GM20000 (cell line): ENCODE measurements around the gene SIGLEC1.
A peak's percentile ranks its signal among the peaks of the same experiment; 100 is the strongest.

Experiments
- DNase-seq: peaks from one replicate; pipeline ENCODE4 v3.0.0; 2012; ENCODE audit warnings: low spot score
- CTCF ChIP-seq: IDR thresholded peaks from 2 replicates; pipeline ENCODE4 v1.5.1; 2012; ENCODE audit warnings: mild to moderate bottlenecking, control low read depth; ENCODE audit errors: extremely low read depth, missing control alignments

The SIGLEC1 gene

GRCh38 chr20:3744806-3745685 lies 32.6 kb upstream of the SIGLEC1 start:
- TF ChIP-seq CTCF = no peak
- peak; percentile 69 for DNase-seq

DNA sequence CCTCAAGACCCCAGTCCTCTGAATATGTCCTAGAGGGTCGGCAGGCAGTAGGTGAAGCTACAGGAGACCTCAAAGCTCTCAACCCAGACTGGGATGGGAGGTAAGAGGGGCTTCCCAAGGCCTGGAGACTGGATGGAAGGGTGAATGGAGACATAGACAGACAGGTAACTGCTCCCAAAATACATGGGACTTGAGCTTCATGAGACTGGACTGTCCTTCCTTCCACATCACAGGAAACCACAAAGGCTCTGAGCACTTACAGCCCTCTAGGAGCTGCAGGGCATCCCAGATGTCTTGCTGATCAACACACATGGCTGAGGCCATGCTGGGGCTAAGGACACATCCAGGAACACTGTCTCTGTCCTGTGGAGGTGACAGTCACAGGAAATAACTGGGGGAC lies 31.6 kb upstream of the SIGLEC1 start:
- DNase-seq = no peak
- TF ChIP-seq CTCF = no peak

- no peak for TF ChIP-seq CTCF
- DNase-seq = no peak
Measured at GRCh38 chr20:3743251-3743650, 30.9 kb upstream of the SIGLEC1 start.

- no peak for DNase-seq
- TF ChIP-seq CTCF = no peak
Measured at GRCh38 chr20:3741836-3742458, 29.5 kb upstream of the SIGLEC1 start.

GRCh38 chr20:3740615-3741301 lies 28.4 kb upstream of the SIGLEC1 start:
- TF ChIP-seq CTCF = no peak
- no peak for DNase-seq

DNA sequence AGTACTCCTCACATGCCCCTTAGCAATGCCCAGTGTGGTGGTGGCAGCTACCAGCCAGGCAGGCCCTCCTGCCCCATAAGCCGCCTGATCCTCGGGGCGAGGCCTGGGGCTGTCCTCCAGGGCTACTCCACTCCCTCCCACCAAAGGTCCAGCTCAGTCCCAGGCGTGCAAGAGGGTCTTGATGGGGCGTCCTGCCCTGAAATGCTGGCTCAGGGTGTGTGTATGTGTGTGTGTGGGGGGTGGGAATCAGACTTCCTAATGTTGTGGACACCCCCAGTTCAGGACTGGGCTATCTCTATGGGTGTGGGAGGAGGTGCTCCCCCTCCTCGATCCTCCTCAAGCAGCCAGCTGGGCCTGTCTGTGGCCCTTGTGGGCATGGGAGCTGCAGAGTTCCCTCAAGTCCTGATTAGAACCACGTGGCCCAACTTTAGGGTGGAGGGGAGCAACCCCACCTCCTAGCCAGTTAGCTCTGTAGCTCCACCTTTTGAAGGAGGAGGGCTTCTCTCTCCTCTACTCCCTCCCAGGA lies 27.6 kb upstream of the SIGLEC1 start:
- TF ChIP-seq CTCF = no peak
- no peak for DNase-seq
